Thoracic aorta (tissue), 2 donors: Measurements from ENCODE around the gene GPR4. TPM values are rescaled to one million over a fixed set of nuclear protein-coding genes. Genes with fewer than 3 reads are reported as not detected.

Experiments
- ATAC-seq: fragments of 150-250 bp; one replicate; pipeline ENCODE4 v1.8.0; 2017; ENCODE audit warnings: low read depth; ENCODE audit not compliant: insufficient number of reproducible peaks, low FRiP score
- DNase-seq: peaks from one replicate; pipeline ENCODE4 v3.0.0-alpha.2; 2020; ENCODE audit warnings: low spot score
- H3K27ac ChIP-seq, 2 donors: fragments of 200-600 bp; sonication (generic); 1 replicate in 1 of 2; 2 replicates in 1 of 2; pipeline ENCODE4 v1.5.1; 2016; ENCODE audit warnings: mild to moderate bottlenecking in 2 of 2, moderate library complexity in 2 of 2
- H3K27me3 ChIP-seq: fragments of 200-600 bp; sonication (generic); replicated peaks from 2 replicates; pipeline ENCODE4 v1.6.0; 2016; ENCODE audit warnings: mild to moderate bottlenecking; ENCODE audit not compliant: insufficient read depth
- H3K36me3 ChIP-seq: fragments of 200-600 bp; sonication (generic); one replicate; pipeline ENCODE4 v1.5.1; 2016
- H3K4me1 ChIP-seq, 2 donors: fragments of 200-600 bp; sonication (generic); 1 replicate in 1 of 2; 2 replicates in 1 of 2; pipeline versions ENCODE4 v1.5.1 to v1.6.0; 2016; ENCODE audit warnings: low read depth in 2 of 2, mild to moderate bottlenecking in 1 of 2; ENCODE audit not compliant: control insufficient read depth in 1 of 2
- H3K4me3 ChIP-seq: fragments of 200-600 bp; sonication (generic); 2 replicates; pipeline ENCODE4 v1.5.1; 2016; ENCODE audit warnings: mild to moderate bottlenecking
- H3K9me3 ChIP-seq: fragments of 200-600 bp; sonication (generic); 2 replicates; pipeline ENCODE4 v1.5.1; 2016
- total RNA-seq, 2 donors: library from RNA; depleted of rRNA; stranded (reverse); fragments of >200 nt; gene quantifications; one replicate each; pipeline versions ENCODE4 v1.1.0 to v1.2.3, GENCODE V29; 2016
- TF ChIP-seq, protein P1 (sequence below): fragments of 200-600 bp; sonication (generic); IDR thresholded peaks from one replicate; pipeline ENCODE4 v1.5.1; 2019; ENCODE audit warnings: antibody characterized with exemption

The GPR4 gene
- total RNA-seq, 2 donors from 2014 or later: 5.1 to 6.6 TPM

DNA sequence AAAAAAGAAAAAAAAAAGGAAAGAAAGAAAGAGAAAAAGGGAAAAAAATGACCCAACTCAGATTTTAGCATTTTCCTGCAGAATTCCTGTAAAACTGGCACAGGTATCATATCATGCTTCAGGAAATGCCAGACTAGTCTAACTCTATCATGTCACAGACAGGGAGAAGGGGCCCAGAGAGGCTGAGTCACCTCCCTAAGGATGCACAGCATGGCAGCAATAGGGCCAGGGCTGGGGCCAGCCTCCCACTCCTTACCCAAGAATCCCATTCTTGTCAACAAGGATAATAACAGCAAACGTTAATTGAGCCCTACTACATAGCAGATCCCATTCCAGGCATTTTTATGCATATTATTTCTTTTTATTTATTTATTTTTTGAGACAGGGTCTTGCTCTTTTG is 8.5 kb downstream of the GPR4 start:
- Histone ChIP-seq H3K27me3 (no peaks in the 10 kb centered on the region), H3K27ac (no peak overlapping the region), H3K9me3 (no peaks in the 10 kb centered on the region), H3K4me1 (peaks cover 4 to 12% of the 10 kb centered on the region in 2 donors), H3K36me3 (no peaks in the 10 kb centered on the region), H3K4me3 (no peak overlapping the region)
- DNase-seq (no peak), ATAC-seq (no peak)
- TF ChIP-seq, protein P1, sequence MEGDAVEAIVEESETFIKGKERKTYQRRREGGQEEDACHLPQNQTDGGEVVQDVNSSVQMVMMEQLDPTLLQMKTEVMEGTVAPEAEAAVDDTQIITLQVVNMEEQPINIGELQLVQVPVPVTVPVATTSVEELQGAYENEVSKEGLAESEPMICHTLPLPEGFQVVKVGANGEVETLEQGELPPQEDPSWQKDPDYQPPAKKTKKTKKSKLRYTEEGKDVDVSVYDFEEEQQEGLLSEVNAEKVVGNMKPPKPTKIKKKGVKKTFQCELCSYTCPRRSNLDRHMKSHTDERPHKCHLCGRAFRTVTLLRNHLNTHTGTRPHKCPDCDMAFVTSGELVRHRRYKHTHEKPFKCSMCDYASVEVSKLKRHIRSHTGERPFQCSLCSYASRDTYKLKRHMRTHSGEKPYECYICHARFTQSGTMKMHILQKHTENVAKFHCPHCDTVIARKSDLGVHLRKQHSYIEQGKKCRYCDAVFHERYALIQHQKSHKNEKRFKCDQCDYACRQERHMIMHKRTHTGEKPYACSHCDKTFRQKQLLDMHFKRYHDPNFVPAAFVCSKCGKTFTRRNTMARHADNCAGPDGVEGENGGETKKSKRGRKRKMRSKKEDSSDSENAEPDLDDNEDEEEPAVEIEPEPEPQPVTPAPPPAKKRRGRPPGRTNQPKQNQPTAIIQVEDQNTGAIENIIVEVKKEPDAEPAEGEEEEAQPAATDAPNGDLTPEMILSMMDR: no peak

DNA sequence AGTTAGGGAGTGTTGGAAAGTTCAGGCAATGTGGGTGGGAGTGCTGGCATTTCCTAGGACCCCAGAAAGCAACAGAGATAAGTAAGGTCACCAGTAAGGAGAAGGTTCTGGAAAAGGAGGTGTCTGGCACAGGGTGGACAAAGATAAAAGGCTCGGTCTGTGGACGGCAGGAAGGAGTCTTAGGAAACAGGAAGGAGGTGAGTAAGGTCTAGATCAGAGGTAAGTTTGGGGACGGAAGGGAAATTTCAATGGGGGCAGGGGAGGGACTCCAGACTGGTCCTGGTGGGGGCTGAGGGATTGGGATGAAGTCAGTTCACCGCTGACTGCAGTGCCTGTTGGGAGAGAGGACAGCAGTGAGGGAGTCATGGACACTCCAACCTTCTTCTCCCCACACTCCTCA is 9.6 kb downstream of the GPR4 start:
- no peaks in the 10 kb centered on the region for H3K27me3 ChIP-seq
- no peaks in the 10 kb centered on the region for H3K36me3 ChIP-seq
- DNase-seq (no peak), ATAC-seq (no peak)
- TF ChIP-seq, protein P1: no peak
- no peak overlapping the region for H3K27ac ChIP-seq
- H3K4me1 ChIP-seq: peaks cover 0 to under 1% of the 10 kb centered on the region in 2 donors
- H3K9me3 ChIP-seq: no peaks in the 10 kb centered on the region
- H3K4me3 ChIP-seq: no peak overlapping the region

DNA sequence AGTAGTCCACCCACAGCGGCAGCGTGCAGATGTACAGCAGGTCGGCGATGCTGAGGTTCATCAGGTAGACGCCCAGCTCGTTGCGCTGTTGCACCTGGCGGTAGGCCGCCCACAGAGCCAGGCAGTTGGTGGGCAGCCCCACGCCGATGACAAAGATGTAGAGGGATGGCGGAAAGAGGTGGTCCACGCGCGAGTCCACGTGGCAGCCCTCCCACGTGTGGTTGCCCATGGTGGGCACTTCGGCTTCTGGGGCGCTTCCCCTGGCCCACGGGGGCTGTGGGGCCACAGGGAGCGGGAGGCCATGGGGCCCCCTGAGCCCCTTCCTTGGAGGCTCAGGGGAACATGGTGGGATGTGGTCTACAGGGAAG is 10.4 kb downstream of the GPR4 start:
- no peaks in the 10 kb centered on the region for H3K9me3 ChIP-seq
- no peaks in the 10 kb centered on the region for H3K27me3 ChIP-seq
- no peak for ATAC-seq

DNA sequence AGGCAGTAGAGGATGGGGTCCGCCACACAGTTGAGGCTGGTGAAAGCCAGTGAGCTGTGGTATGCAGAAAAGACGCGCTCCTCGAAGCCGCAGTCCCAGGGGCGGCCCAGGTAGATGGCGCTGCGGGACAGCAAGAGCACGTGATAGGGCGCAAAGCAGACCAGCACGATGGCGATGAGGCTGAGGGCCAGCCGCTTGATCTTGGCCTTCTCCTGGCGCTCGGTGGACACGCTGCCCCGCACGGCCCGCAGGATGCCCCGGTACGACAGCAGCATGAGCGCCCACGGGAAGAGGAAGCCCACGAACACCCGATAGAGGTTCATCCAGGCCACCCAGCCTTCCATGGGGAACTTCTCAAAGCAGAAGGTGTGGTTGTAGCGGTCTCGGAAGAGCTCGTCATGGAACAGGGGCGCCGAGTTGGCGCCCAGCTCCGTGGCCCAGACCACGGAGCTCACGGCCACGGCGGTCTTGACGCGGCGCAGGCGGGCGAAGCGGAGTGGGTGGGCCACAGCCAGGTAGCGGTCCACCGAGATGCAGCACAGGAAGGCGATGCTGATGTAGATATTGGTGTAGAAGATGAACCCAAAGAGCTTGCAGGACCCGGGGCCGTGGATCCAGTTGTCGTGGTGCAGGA is 10.9 kb downstream of the GPR4 start:
- H3K4me3 ChIP-seq: no peak overlapping the region
- no peaks in the 10 kb centered on the region for H3K9me3 ChIP-seq
- H3K27me3 ChIP-seq: no peaks in the 10 kb centered on the region
- no peaks in the 10 kb centered on the region for H3K36me3 ChIP-seq
- H3K4me1 ChIP-seq: no peaks in the 10 kb centered on the region
- TF ChIP-seq, protein P1: no peak
- no peak for ATAC-seq
- H3K27ac ChIP-seq: no peak overlapping the region
- no peak for DNase-seq

More for the DNA sequence above, 10.4 kb downstream of the GPR4 start:
- Histone ChIP-seq H3K4me3 (no peak overlapping the region), H3K36me3 (no peaks in the 10 kb centered on the region), H3K27ac (no peak overlapping the region), H3K4me1 (no peaks in the 10 kb centered on the region)
- TF ChIP-seq, protein P1: no peak
- no peak for DNase-seq

DNA sequence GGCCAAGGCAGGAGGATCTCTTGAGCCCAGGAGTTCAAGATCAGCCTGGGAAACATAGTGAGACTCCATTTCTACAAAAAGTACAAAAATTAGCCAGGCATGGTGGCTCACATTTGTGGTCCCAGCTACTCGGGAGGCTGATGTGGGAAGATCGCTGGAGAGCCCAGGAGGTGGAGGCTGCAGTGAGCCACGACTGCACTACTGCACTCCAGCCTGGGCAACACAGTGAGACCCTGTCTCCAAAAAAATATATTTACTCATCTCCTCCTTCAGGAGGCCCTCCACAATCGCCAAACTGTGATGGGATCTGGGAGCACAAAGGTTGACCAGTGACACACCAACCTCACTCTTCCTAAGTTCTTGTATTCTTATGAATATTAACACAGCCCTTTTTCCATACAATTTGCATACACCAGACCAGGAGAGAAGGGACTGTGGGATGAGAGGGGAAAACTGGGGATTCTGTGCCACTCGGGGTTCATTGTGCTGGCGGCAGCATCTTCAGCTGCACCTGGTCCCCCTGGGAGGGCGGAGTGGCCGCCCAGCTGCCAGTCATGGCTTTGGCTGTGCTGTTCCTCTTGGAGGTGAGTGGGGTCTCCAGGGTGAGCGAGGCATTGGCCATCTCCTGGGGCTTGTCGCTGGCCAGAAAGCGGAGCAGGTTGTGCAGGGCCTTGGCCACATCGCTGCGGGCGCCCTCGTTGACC is 11.6 kb downstream of the GPR4 start:
- no peak for ATAC-seq
- Histone ChIP-seq H3K27ac (no peak overlapping the region), H3K4me1 (peaks cover 0 to 1% of the 10 kb centered on the region in 2 donors), H3K27me3 (no peaks in the 10 kb centered on the region), H3K4me3 (no peak overlapping the region), H3K36me3 (no peaks in the 10 kb centered on the region), H3K9me3 (no peaks in the 10 kb centered on the region)
- TF ChIP-seq, protein P1: no peak
- no peak for DNase-seq
